H7 (cell line): Measurements from ENCODE around the gene PFKFB3. TPM values are rescaled to one million over a fixed set of nuclear protein-coding genes. Genes with fewer than 3 reads are reported as not detected.
"Not testable (repeated sequence)": the region's sequence is repeated elsewhere in the genome, so short reads cannot be mapped to it uniquely, and the experiment has no call there.

Experiments
- DNase-seq: peaks from one replicate; pipeline ENCODE4 v3.0.0; 2012
- H3K27me3 ChIP-seq: 2 replicates; pipeline ENCODE4 v1.6.0; 2011; ENCODE audit warnings: mild to moderate bottlenecking, low read length; ENCODE audit not compliant: control insufficient read depth, insufficient read depth
- H3K36me3 ChIP-seq: replicated peaks from 2 replicates; pipeline ENCODE4 v1.5.1; 2011; ENCODE audit warnings: low read length; ENCODE audit not compliant: control insufficient read depth, insufficient read depth
- H3K4me3 ChIP-seq: 2 replicates; pipeline ENCODE4 v1.5.1; 2011; ENCODE audit warnings: low read depth, mild to moderate bottlenecking, control low read depth, low read length, moderate library complexity; ENCODE audit not compliant: insufficient read depth
- total RNA-seq: library from RNA; depleted of rRNA; stranded (reverse); fragments of >200 nt; shearing (Covaris generic); gene quantifications from 2 replicates; pipeline ENCODE4 v1.2.3, GENCODE V29; 2014

The PFKFB3 gene
- total RNA-seq, 1 experiment from 2014 or later, result 14.6 TPM

DNA sequence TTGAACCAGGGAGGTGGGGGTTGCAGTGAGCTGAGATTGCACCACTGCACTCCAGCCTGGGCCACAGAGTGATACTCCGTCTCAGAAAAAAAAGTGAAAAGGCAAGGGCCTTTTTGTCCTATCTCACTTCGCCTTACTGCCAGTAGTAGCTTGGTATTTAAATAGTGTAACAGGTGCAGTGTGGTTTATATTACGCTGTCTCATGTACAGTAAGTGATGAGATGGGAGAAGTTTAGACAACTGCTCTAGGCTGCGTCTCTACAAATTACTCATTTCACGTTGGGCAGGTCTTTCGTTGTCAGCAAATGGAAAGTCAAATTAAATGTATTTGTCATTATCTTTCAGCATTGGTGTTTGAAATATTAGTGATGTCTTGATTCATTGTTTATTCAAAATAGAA, 15.5 kb upstream of the PFKFB3 start:
- Histone ChIP-seq H3K27me3 (no peaks in the 10 kb centered on the region), H3K36me3 (no peaks in the 10 kb centered on the region), H3K4me3 (no peak overlapping the region)
- DNase-seq, result no peak

DNA sequence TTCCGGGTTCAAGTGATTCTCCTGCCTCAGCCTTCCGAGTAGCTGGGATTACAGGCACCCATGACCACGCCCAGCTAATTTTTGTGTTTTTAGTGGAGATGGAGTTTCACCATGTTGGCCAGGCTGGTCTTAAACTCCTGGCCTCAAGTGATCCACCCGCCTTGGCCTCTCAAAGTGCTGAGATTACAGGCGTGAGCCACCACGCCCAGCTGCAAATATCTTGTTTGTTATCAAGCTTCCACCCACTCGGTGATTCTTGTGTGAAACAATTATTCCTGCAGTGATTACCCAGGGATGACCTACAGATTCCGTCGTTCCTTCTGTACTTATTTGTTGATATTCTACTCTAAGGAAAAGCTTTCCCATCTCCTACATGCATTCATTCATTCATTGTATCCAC, 12.7 kb upstream of the PFKFB3 start:
- not testable (repeated sequence) for H3K27me3 ChIP-seq, H3K36me3 ChIP-seq, H3K4me3 ChIP-seq, DNase-seq

GRCh38 chr10:6191147-6191546, 11.6 kb upstream of the PFKFB3 start:
- no peak for DNase-seq
- Histone ChIP-seq H3K36me3 (no peaks in the 10 kb centered on the region), H3K4me3 (no peak overlapping the region), H3K27me3 (no peaks in the 10 kb centered on the region)

- no peaks in the 10 kb centered on the region for H3K36me3 ChIP-seq
- no peak for DNase-seq
- no peaks in the 10 kb centered on the region for H3K27me3 ChIP-seq
- no peak overlapping the region for H3K4me3 ChIP-seq
Observed at GRCh38 chr10:6191569-6191968, 11.2 kb upstream of the PFKFB3 start.

DNA sequence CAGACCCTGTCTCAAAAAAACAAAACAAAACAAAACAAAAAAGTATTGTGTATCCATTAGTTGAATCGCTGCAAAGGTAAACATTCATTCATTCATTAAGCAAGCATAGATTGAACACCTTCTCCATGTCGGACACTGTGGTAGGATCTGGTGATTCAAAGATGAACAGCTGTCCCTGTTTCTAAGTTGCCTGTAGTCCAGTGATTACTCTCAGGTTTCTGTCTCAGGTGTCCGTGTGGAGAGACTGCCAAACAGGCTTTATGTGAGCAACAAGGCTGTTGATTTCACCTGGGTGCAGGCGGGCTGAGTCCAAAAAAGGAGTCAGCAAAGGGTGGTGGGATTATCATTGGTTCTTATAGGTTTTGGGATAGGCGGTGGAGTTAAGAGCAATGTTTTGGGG, 9.4 kb upstream of the PFKFB3 start:
- not testable (repeated sequence) for DNase-seq, H3K4me3 ChIP-seq, H3K27me3 ChIP-seq, H3K36me3 ChIP-seq

DNA sequence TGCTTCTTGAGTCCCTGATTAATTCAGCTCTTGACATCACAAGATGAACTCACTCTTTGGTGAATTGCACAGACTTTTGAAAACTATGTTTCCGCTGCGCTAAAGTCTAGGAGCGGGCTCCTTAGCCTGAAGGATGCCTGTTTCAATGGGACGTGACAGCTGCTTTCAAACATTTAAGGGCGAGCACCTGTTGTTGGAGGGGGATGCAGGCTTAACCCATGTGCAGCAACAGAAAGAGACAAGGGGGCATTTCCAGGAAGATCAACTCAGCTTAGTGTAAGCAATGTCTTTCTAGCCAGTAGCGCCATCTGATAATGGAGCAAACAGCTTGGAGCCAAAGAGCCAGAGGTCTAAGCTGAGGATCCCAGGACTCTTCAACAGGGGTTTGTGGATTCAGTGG, 8.4 kb upstream of the PFKFB3 start:
- H3K27me3 ChIP-seq, result peaks cover 3% of the 10 kb centered on the region
- no peak for DNase-seq

DNA sequence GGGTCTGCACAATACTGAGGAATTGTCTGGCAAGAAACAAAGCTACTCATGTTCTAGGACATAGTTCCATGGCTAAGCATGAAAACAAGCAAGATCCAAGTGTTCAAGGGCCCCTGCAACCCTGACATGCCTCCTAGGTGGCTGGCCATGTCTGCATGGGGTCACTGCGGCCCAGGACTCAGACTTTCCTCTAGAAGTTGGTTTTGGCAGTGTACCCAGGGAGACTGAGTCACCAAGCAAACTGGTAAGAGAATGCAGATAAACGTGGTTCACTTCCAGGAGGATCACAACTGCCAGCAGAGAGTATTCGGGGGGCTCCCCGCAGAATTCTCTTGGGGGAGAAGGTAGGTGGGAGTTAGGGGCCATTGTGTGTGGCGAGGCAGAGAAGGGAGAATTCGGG, 7.4 kb upstream of the PFKFB3 start:
- H3K36me3 ChIP-seq, result no peaks in the 10 kb centered on the region
- DNase-seq, result no peak
- peaks cover 11% of the 10 kb centered on the region for H3K27me3 ChIP-seq
- H3K4me3 ChIP-seq, result no peak overlapping the region

More for the DNA sequence above, 8.4 kb upstream of the PFKFB3 start:
- H3K36me3 ChIP-seq, result no peaks in the 10 kb centered on the region
- no peak overlapping the region for H3K4me3 ChIP-seq

- Histone ChIP-seq H3K27me3 (peaks cover 15% of the 10 kb centered on the region), H3K4me3 (no peak overlapping the region), H3K36me3 (no peaks in the 10 kb centered on the region)
Observed at GRCh38 chr10:6195846-6196245, 6.9 kb upstream of the PFKFB3 start.

DNA sequence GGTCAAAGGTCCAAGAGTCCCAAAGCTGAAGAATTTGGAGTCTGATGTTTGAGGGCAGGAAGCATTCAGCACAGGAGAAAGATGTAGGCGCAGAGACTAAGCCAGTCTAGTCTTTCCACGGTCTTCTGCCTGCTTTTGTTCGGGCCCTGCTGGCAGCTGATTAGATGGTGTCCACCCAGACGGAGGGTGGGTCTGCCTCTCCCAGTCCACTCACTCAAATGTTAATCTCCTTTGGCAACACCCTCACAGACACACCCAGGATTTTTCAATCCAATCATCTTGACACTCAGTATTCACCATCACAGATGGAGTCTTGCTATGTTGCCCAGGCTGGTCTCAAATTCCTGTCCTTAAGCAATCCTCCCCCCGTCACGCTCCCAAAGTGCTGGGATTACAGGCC, 6.2 kb upstream of the PFKFB3 start:
- not testable (repeated sequence) for DNase-seq, H3K36me3 ChIP-seq

More at GRCh38 chr10:6195846-6196245, 6.9 kb upstream of the PFKFB3 start:
- no peak for DNase-seq

GRCh38 chr10:6197321-6197720, 5.4 kb upstream of the PFKFB3 start:
- Histone ChIP-seq H3K36me3 (no peaks in the 10 kb centered on the region), H3K4me3 (no peak overlapping the region), H3K27me3 (peaks cover 29% of the 10 kb centered on the region)
- DNase-seq, result no peak

More for the DNA sequence above, 6.2 kb upstream of the PFKFB3 start:
- not testable (repeated sequence) for H3K4me3 ChIP-seq
- peaks cover 21% of the 10 kb centered on the region for H3K27me3 ChIP-seq

DNA sequence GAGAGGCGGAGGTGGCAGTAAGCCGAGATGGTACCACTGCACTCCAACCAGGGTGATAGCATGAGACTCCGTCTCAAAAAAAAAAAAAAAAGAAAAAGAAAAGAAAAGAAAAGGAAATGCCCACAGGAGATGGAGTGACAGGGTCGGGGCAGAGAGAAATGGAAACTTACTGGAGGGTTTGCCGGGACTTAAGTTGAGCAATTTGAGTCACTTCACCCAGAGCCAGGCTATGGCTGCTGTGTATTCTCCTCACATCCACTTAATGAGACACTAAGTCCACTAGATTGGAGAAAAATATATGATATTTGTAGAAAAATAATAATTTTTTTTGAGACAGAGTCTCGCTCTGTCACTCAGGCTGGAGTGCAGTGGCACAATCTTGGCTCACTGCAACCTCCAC, 4.6 kb upstream of the PFKFB3 start:
- no peak for DNase-seq
- no peak overlapping the region for H3K4me3 ChIP-seq
- H3K27me3 ChIP-seq, result peaks cover 31% of the 10 kb centered on the region
- H3K36me3 ChIP-seq, result no peaks in the 10 kb centered on the region

- Histone ChIP-seq H3K36me3 (no peaks in the 10 kb centered on the region), H3K27me3 (peaks cover 31% of the 10 kb centered on the region), H3K4me3 (no peak overlapping the region)
- DNase-seq, result no peak
Observed at GRCh38 chr10:6199131-6199733, 3.5 kb upstream of the PFKFB3 start.

DNA sequence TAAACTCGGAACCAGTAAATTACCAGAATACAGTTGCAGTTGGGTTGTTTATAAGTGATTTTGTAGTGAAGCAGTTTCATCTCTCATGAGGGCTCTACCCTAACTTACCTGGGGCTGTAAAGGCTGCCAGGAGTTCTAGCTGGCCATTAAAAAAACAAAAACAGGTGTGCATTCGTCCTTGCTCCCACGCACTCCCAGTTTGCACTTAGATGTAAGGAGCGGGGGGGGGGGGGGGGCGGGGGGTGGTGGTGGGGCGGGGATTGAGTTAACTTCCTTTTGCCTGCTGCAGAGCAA, 2.3 kb upstream of the PFKFB3 start:
- no peak for DNase-seq
- H3K27me3 ChIP-seq, result peaks cover 34% of the 10 kb centered on the region
- H3K36me3 ChIP-seq, result no peaks in the 10 kb centered on the region
- no peak overlapping the region for H3K4me3 ChIP-seq

DNA sequence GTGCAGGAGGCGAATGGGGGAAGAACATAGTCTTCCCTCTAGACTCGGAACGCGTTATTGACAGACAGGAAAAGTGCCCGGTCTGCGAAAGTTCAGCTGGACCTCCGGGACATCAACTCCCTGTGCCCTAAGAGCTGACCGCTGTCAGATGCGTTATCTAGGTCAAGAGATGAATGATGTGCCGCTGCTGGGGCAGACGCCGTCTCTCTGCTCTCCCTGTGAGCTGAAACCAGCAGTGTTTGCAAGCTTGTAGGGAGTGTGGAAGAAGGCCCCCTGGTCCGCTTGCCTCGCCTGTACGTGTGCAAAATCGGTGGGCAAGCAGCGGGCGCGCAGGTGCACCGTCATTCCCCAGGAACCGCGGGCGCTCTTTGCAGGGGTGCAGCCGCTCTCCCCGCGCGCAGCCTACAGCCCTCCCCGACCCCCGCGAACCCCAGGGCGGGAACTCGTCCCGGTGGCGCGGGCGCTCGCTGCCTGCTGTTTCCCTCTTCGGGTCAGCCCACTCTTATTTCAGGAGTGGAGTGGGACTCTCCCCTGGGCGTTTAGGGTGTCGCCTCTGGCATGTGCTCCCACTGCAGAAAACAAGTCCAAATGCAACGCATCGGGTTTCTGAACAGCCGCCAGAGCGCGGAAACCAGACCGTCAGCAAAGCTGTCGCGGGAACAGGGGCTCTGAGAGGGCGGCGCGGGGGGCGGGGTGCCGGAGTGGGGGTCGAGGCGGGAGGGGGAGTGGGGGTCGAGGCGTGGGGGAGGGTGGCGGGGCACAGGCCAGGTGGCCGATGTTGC, 1.8 kb upstream of the PFKFB3 start:
- Histone ChIP-seq H3K36me3 (no peaks in the 10 kb centered on the region), H3K27me3 (peaks cover 34% of the 10 kb centered on the region), H3K4me3 (peak overlapping the region; percentile 43)
- peak; percentile 70 for DNase-seq

GRCh38 chr10:6201516-6201975, 1.2 kb upstream of the PFKFB3 start:
- no peaks in the 10 kb centered on the region for H3K36me3 ChIP-seq
- peak overlapping the region; percentile 43 for H3K4me3 ChIP-seq
- peak; percentile 85 for DNase-seq
- peaks cover 34% of the 10 kb centered on the region for H3K27me3 ChIP-seq
